NCI-H1105 treated with DMSO at 0.1 percent for 48 hours (cell line): ENCODE data around the gene RPL19.

ENCODE experiments used
- DNase-seq: peaks from one replicate; lab custom pipeline; 2025; lab: John Stamatoyannopoulos, UW

The RPL19 gene

DNA sequence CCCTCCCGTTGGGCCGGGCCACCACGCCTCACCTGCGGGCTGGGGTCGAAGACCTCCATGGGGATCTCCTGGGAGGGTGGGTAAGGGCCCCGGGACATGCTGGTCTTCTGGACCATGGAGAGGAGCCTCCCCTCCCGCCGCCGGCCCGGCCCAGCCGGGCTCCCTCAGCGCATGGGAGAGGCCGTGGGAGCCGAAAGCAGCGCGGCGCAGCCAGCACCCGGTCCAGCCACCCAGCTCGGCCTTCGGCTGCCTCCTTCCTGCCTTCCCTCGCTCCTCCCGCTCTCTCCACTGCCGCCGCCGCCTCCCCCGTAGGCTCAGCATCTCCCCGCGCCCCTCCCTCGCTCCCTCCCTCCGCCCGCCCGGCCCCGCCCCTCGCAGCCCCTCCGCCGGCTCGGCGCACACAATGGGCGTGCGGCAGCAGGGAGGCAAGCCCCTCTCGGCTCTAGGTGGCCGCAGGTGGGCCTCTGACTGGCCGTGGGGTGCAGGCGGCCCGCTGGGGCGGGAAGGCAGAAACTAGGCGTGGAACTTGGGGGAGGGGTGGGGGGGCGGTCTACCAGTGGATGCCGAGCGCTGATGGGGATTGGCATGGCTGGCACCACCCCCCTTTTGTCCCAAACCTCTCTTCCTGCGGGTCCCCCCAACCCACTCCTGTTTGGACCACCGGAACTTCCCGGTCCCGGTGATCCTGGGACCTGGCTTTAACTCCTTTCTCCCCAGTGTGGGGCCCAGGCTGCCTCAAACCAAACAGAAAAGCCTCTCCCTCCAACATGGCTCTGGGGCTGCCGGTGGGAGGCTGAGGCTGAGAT, 2.5 kb upstream of the RPL19 start, which contains the start of gene CACNB1:
Gene CACNB1 (minus strand): TSS at position 290 of the 806 bp plus-strand sequence. CDS start 174 bp downstream, at position 116.
- DNase-seq: peak; percentile 80

DNA sequence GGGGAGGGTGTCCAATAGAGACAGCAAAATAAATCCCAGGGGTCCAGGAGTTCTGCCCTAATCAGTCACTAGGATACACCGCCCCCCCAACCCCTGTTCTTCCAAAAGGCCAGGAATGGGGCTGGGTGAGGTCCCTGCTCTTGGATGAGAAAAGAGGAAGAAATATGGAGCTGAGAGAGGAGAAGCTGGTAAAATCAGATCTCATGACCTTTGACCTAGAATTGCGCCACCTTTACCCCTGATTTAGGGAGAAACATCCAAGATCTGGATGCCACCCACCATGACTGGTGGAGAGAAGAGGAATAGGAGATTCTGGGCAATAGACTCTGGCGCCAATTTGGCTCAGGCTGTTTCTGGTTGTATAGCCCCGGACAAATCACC, 1.9 kb upstream of the RPL19 start:
- no peak for DNase-seq

DNA sequence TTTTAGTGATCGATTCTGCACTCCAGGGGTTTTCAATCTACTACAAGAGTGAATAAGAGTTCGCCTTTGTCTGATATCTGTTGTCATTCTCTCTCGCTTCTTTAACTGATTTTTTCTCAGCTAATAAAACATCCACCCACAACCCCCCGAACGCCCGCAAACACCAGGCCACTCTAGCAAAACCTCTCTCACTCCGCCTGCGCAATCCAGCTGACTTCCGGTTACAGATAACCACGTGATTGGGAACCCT, 338 bp upstream of the RPL19 start:
- DNase-seq: peak; percentile 88

DNA sequence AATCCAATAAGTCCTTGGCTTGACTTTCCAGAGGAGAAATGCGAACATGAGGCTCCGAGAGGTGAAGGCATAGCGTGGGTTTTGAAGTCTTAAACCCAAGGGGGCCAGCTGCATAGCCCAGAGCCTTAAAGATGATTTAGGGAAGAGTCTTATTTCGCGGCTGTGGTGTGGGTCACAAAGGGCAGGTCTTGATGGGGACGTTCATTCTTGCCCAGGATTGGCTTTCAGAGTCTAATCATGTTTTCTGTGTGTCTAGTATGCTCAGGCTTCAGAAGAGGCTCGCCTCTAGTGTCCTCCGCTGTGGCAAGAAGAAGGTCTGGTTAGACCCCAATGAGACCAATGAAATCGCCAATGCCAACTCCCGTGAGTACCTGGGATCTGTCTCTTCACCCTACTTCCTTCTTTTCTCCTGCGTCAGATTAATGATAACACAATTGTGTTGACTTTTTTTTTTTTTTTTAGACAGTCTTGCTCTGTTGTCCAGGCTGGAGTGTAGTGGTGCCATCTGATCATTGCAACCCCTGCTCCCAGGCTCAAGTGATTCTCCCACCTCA, 951 bp downstream of the RPL19 start:
- DNase-seq: no peak

DNA sequence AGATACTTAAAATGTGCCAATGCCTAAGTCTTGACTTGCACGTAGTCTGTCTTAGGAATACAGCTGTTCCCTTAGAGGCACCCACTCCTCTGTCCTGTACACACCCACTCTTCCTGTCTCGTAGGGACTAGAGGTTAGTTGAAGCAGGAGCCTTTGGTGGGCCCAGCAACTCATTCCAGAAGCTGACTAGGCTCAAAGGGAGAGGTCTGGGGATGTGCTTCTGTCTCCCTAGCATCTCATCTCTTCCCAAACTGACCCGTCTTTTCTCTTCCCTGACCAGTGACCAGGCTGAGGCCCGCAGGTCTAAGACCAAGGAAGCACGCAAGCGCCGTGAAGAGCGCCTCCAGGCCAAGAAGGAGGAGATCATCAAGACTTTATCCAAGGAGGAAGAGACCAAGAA, 4.2 kb downstream of the RPL19 start:
- no peak for DNase-seq

DNA sequence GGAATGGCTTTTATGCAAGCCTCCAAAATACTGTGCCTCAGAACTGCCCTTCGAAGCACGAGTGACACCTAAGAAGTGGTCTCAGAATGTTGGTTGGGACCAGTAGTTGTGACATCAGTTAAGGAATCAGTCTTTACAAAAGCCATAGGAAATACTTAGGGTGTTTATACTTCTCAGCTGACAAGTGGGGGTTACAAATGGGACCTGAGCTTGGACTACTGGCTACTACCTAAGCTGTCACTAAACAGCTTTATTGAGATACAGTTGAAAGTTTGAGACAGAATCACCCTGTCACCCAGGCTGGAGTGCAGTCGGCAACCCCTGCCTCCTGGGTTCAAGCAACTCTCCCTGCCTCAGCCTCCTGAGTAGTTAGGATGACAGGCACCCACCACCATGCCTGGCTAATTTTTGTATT, 5.0 kb downstream of the RPL19 start:
- no peak for DNase-seq

DNA sequence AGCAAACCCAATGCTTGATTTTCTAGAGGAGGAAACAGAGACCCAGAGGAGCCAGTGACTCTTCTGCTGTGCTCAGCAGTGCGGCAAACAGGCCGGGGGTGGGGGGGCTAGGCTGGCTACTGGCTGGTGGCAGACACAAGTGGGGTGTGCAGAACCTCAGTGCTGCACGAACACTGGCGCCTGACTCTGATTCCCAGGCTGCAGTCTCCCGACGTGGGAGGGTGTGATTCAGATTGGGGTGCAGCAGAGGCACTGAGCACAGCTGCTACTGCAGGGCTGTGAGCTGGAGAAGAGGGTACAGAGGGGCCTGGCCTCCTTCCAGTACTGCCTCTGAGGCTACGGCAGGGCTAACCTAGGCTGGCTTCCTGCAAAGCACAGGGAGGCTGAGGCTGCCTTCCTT, 8.1 kb downstream of the RPL19 start:
- DNase-seq: no peak

DNA sequence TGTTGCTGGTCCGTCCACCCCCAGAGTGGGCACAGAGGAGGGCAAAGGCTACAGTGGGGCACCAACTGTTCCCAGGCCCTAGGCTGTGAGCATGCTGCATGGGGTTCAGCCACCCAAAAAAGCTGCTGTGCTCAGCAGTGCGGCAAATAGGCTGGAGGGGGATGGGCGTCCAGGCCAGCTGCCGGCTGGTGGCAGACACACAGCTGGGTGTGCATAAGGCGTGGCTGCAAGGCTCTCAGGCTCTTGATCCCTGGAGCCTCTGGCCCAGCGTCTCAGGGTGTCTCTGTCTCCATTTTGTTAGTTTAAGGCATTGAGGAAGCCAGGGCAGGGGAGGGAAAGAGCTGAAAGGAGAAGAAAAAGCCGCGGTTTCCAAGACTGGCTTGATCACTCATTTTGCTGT, 8.8 kb downstream of the RPL19 start:
- DNase-seq: no peak

DNA sequence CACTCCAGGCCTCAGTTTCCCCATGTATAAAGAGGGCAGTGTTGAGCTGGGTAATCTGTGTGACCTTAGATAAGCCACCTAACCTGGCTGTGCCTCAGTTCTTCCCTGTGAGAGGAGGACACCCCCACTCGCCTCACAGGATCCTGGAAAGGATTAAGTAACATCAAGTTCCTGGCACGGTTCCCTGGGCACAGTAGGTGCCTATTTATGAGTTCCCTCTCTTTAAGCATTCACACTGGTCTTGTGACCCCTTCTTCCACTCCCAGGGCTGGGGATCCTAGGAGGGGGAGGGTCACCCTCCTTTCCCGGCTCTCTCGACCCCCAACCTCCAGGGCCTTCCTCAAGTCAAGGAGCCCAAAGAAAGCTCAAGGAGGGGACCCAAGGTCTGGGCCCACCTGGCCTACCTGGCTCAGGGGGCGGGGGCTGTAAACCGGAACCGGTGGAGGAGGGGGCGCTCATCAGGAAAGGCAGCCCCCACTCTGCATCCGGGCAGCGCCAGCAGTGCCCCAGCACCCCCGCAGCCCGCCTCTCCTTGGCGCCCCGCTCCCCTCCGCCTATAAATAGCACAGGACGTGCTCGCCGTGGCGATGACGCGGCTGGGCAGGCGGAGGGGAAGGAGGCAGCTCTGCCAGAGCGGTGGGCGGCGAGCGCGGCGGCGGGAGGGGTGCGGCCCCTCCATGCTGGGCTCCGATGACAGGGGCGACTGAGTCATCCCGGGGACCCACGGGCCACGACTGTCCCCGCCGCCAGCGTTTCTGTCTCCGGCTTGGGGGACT, 9.4 kb downstream of the RPL19 start:
- no peak for DNase-seq

DNA sequence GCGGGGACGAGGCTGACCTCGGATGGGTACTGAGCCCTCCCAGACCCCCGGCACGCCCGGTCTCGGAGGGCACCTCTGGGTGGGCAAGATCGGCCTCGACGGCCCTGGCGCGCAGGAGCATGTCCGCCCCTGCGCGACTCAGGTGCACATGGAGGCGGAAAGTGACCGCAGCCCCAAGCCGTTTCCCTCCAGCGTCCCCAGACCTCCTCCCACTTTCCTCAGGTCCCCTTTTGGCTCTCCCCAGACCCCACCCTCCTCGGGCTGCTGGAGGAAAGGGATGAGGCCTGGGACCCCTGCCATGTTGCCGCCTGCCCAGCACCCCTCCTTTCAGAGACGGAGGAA, 10.0 kb downstream of the RPL19 start:
- no peak for DNase-seq

DNA sequence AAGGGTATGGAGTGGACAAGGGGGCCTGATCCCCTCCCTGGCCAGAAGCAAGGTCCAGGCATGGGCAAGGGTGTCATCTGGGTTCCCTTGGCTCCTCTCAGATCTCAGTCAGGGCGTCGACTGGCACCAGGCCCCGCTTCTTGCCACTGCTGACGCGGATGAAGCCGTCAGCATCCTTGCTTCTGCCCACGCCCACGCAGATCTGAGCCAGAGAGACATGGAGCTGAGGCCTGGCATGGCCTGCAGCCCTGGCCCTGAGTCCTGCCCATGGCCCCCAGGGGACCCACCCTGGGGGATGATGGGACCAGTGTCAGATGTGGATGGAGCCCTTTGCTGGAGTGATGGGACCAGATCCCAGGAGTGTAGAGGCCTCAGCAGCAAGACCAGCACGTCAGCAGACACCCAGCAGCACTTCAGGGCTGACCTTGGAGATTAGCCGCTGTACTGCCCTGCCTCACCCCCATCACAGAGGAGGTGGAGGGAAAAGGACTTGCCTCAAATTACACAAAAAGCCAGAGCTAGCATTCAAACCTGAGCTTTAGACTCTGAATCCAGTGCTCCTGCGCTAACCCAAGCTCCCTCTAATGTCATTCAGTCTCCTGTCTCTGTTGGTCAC, 12.2 kb downstream of the RPL19 start:
- DNase-seq: no peak

DNA sequence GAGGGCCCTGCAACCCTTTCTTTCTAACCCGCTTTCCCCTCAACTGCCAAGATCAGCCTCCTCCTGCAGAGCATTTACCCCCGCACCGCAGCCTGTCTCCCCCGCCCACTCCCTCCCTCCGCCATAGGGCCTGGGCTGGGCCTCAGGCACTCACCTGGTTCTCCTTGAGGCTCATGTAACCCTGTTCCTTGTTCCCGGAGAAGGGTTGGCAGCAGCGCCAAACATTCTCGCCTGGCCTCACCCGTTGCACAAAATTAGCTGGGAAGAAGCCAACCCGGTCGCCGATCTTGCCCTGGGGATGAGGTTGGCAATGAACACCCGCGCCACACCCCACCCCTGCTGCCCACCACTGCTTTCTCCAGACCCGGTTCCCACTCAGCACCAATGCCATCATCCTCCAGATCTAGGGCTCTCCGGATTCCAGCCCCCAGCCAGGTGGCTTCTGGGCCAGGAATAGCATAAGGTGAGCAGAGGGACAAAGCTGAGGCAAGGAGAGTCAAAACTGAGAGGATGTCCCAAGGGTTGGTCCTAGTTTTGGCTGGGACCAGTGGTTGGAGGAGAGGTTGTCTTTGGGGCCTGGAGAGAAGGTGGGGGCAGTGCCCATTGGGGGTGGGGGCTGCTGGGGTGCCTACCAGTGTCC, 12.9 kb downstream of the RPL19 start:
- DNase-seq: peak; percentile 19

DNA sequence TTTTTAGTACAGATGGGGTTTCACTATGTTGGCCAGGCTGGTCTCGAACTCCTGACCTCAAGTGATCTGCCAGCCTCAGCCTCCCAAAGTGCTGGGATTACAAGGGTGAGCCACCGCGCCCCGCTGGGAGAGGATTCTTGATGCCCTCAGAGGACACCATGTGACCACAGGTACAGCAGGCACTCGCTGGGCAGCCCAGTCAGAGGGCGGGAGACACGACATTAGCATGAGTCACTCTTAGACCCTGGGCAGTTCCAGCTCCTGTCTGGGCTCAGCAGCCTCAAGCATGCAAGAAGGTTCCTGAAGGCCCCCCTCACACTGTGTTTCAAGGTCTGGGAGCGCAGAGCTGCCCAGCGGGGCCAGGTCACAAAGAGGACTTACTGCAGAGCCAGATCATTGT, 13.8 kb downstream of the RPL19 start:
- no peak for DNase-seq

DNA sequence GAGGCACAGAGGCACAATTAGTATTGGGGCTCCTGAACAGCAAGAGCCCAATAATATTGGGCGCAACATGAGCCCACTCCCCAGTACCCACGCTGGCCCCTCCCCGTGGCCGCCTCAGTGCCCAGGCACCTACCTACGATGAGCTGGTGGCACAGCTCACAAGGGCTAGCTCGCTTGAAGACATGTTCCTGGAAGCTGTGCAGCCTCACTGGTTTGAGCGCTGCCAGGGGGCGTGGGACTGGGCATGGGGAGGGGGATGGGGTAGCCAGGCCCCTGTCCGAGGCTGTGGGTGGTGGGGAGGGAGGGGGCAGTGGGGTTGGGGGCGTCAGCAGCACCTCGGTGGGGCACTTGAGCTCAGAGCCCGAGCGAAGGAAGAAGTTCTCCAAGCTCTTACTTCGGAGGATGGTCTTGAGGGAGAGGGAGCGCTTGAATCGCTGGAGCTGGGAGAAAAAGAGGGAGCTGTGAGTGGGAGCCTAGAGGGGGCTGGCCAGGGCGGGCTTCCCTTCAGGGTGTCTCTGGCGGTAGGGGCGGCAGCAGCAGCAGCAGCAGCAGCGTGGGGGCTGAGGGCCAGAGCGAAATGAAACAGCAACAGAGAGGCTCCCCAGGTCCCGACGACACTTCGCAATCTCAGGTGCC, 17.8 kb downstream of the RPL19 start:
- DNase-seq: no peak

DNA sequence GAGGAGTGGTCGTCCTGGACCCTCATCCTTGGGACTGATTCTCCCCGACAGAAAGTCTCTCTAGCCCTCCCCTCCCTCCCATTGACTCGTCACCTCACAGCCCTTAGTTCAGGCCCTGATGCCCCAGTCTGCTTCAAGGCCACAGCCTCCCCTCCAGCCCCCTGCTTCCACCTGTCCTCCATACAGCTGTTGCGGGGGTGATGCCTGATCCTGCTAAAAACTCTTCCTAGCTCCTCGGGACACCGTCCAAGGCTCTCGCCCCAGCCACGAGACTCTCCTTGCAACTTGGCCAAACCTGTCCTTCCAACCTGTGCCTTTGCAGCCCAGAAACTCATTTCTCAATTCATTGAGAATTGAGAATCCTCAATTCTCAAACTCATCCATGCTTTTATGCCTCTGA, 18.8 kb downstream of the RPL19 start:
- no peak for DNase-seq

DNA sequence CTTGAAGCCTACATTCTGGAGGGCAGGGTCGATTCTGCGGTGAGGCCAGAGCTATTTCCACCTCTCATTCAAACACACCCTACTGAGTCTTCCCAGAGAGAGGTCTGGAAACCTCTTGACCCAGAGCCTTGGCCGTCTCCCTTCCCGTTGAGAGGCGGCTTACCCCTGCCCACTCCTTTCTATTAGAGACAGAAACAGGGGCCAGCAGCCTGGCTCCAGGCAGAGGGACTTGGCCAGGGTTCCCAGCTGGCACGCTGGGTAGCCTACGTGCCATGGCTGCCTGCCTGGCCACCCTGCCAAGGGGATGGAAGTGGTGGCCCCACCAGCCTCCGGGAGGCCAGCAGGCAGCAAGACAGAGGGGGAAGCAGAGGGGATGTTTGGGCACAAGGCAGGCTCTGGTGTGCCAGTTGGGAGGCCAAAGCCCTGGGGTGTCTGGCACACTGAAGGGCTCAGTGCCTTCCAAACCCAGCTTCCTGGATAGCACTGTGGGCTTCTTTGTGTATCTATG, 19.6 kb downstream of the RPL19 start:
- no peak for DNase-seq

DNA sequence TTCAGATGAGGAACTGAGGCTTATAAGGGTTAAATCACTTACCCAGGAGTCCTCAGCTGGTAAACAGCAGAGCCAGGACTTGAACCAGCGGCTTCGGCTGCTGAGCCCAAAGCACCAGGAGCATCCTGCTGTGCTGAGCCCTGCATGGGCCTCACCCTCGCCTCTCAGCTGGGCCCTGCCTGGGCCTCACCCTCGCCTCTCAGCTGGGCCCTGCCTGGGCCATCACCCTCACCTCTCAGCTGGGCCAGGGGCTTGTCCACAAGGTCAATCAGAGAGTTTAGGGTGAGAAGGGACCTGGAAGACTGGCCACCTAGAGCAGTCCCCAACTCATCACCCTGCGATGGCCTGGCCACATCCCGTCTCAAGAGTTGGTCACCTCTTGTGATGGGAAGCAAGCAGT, 21.5 kb downstream of the RPL19 start:
- no peak for DNase-seq

DNA sequence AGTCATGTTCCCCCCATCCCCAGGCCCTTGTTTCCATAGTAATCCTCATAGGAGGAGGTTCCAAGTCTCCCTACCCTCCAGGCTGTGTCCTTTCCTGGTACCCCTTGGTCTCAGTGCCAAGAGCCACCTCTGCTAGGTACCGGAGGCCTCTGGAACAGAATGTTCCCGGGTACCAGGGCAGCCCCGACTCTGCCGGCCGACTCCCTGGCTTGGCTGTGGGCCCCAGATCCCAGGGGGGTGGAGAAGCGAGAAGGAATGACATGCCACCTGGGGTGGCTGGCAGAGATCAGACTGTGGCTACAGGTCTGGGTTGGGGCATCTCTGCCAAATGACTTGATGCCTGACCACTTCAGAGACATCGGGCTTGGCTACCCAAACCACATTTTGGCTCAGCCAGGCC, 22.1 kb downstream of the RPL19 start:
- DNase-seq: no peak

DNA sequence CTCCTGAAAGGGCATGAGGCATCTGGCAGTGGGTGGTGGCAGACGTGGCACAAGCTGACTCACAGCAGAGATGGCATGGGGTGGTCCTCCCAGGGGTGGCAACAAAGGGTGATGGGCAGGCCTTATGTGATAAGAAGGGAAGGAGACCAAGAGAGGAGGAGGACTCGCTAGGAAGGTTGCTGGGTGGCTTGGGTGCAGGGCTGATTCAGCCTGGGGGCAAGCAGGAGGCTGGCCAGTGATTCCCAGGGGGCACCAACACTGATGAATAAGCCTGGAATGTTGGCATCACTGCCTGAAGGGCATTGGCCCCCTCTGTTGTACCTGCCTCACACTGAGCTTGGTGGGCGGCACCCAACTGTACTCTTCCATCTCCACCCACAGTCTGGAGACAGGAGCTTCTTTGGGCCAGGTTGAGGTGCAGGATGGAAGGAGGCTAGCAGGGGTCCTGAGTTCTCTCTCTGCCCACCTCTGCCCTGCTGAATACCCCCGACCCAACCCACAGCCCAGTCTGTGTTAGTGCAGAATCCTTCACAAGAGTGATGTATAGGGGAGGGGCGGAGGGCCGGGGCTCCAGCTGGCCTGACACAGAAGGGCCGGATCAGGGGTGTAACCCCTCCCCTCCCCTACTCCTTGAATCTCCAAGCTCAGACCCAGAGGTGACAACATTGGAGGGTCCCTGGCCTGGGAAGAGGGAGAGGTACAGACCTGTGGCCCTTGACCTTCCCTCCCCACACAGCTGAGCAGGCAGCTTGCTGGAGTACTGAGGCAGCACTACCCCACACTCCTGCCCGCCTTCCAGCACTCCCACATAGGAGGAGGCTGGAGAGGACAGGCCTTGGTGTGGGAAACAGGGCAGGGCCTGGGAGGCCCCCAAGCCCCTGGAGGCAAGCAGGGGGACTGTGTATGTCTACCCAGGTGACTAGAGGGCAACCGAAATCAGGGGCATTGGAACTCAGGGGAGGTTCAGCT, 23.1 kb downstream of the RPL19 start:
- DNase-seq: no peak

DNA sequence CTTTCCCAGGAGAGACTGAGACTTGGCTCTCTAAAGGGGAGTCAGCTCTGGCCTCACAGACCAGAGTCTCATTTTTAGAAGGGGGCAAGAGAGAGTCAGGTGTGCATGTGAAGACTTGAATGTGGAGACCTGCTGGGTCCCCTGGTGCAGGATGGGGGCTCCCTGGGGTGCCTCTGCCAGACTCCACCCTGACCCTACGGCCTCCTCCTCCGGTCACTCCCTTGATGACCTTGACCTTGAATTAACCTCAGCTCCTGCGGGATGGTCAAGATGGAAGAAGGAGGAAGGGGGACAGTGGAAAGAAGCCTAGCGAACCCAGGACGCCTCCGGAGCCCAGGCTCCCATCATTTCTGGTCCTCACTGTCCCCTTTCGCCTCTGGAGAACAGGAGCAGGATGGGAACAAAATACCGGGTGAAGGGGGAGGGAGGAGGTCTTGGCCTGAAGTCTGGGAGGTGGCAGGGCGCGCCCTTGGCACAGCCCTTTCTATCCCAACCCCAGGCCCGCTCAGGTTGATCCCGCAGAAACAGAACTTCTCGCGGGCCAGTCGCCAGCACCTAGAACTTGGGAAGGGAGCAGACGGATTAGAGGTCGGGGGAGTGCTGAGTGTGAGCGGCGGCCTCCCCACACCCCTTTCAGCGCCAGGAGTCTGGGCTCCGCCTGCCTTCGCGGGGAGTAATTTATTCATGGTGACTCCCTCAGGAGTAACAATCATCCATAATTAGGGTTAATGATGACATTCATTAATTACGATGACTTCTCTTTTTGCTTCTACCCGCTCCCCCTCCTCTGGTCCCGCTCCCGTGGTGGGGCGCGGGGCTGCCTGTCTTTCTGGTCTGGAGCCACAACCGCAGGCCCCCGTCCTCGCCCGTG, 24.1 kb downstream of the RPL19 start:
- DNase-seq: peak; percentile 36
